EH (cell line): ENCODE data around the gene UNG.

ENCODE experiments used
- DNase-seq: peaks from one replicate; pipeline ENCODE4 v3.0.0-alpha.2; 2015; ENCODE audit warnings: low read depth

UNG gene

GRCh38 chr12:109089683-109090082 lies 7.7 kb upstream of the UNG start:
- no peak for DNase-seq

GRCh38 chr12:109092497-109093021 lies 4.8 kb upstream of the UNG start:
- DNase-seq, result no peak

GRCh38 chr12:109093022-109093918 lies 4.1 kb upstream of the UNG start, which contains the start of gene ALKBH2:
ALKBH2 (minus strand) TSS chr12:109093472; CDS start chr12:109092786, 686 bp downstream.
- peak; percentile 91 for DNase-seq

- DNase-seq, result no peak
Observed at GRCh38 chr12:109097140-109097434, 310 bp upstream of the UNG start.

- DNase-seq, result peak; percentile 73
Observed at GRCh38 chr12:109098183-109098604, 797 bp downstream of the UNG start.

- no peak for DNase-seq
Observed at GRCh38 chr12:109098651-109099050, 1.3 kb downstream of the UNG start.

- peak; percentile 30 for DNase-seq
Observed at GRCh38 chr12:109099431-109100020, 2.1 kb downstream of the UNG start.

GRCh38 chr12:109100741-109101140 lies 3.3 kb downstream of the UNG start:
- DNase-seq, result no peak

- no peak for DNase-seq
Observed at GRCh38 chr12:109102491-109102890, 5.1 kb downstream of the UNG start.

GRCh38 chr12:109105176-109105575 lies 7.8 kb downstream of the UNG start:
- no peak for DNase-seq

- no peak for DNase-seq
Observed at GRCh38 chr12:109109746-109110350, 12.5 kb downstream of the UNG start.

- peak; percentile 88 for DNase-seq
Observed at GRCh38 chr12:109110988-109111495, 13.6 kb downstream of the UNG start.

GRCh38 chr12:109112720-109113465 lies 15.5 kb downstream of the UNG start:
- no peak for DNase-seq

GRCh38 chr12:109113661-109114321 lies 16.4 kb downstream of the UNG start:
- DNase-seq, result no peak

- no peak for DNase-seq
Observed at GRCh38 chr12:109114644-109115043, 17.2 kb downstream of the UNG start.

- DNase-seq, result no peak
Observed at GRCh38 chr12:109115404-109115757, 18.0 kb downstream of the UNG start.

GRCh38 chr12:109115758-109116610 lies 18.6 kb downstream of the UNG start, which contains the start of gene ACACB:
ACACB (plus strand) TSS chr12:109116587; CDS start chr12:109139406, 22,819 bp downstream.
- no peak for DNase-seq

- no peak for DNase-seq
Observed at GRCh38 chr12:109116611-109116949, 19.2 kb downstream of the UNG start.

- DNase-seq, result no peak
Observed at GRCh38 chr12:109120095-109120494, 22.7 kb downstream of the UNG start.

GRCh38 chr12:109120557-109120956 lies 23.2 kb downstream of the UNG start:
- DNase-seq, result no peak
